T-helper 1 cell treated with Interleukin-12 subunit alpha and Interleukin-12 subunit beta and Interleukin-4 antibody, amounts not matched to agents 30 μg/mL and 1 μg/mL, for 36 hours (primary cell): ENCODE data around the gene CCSER1.
"Not testable (repeated sequence)": the region's sequence is repeated elsewhere in the genome, so short reads cannot be mapped to it uniquely, and the experiment has no call there.

Source experiments
- H3K27ac Mint-ChIP-seq: one replicate; pipeline ENCODE4 v1.8.0; 2021; ENCODE audit warnings: mild to moderate bottlenecking, mixed read lengths
- H3K27me3 Mint-ChIP-seq: one replicate; pipeline ENCODE4 v1.8.0; 2021; ENCODE audit warnings: low read depth, mixed read lengths
- H3K36me3 Mint-ChIP-seq: one replicate; pipeline ENCODE4 v1.8.0; 2021; ENCODE audit warnings: low read depth, mixed read lengths
- H3K4me1 Mint-ChIP-seq: one replicate; pipeline ENCODE4 v1.8.0; 2021; ENCODE audit warnings: low read depth, mixed read lengths
- H3K4me3 Mint-ChIP-seq: one replicate; pipeline ENCODE4 v1.8.0; 2021; ENCODE audit warnings: mild to moderate bottlenecking, moderate library complexity, mixed read lengths
- H3K9me3 Mint-ChIP-seq: one replicate; pipeline ENCODE4 v1.8.0; 2021; ENCODE audit warnings: mixed read lengths

Gene CCSER1

GRCh38 chr4:91089178-91089577 is 962.0 kb downstream of the CCSER1 start:
- H3K36me3 Mint-ChIP-seq, result no peaks in the 10 kb centered on the region
- no peak overlapping the region for H3K27ac Mint-ChIP-seq
- no peaks in the 10 kb centered on the region for H3K9me3 Mint-ChIP-seq
- no peak overlapping the region for H3K4me3 Mint-ChIP-seq
- no peaks in the 10 kb centered on the region for H3K27me3 Mint-ChIP-seq
- H3K4me1 Mint-ChIP-seq, result no peaks in the 10 kb centered on the region

- Mint-ChIP-seq H3K27me3 (no peaks in the 10 kb centered on the region), H3K9me3 (peaks cover 4% of the 10 kb centered on the region), H3K4me1 (no peaks in the 10 kb centered on the region), H3K36me3 (no peaks in the 10 kb centered on the region), H3K4me3 (no peak overlapping the region), H3K27ac (no peak overlapping the region)
Observed at GRCh38 chr4:91092398-91092980, 965.3 kb downstream of the CCSER1 start.

GRCh38 chr4:91094220-91094619 is 967.0 kb downstream of the CCSER1 start:
- H3K4me1 Mint-ChIP-seq, H3K27me3 Mint-ChIP-seq, H3K36me3 Mint-ChIP-seq, H3K27ac Mint-ChIP-seq, H3K4me3 Mint-ChIP-seq, H3K9me3 Mint-ChIP-seq: not testable (repeated sequence)

- H3K27ac Mint-ChIP-seq, result no peak overlapping the region
- H3K4me1 Mint-ChIP-seq, result no peaks in the 10 kb centered on the region
- H3K4me3 Mint-ChIP-seq, result no peak overlapping the region
- no peaks in the 10 kb centered on the region for H3K27me3 Mint-ChIP-seq
- no peaks in the 10 kb centered on the region for H3K36me3 Mint-ChIP-seq
- peaks cover 7% of the 10 kb centered on the region for H3K9me3 Mint-ChIP-seq
Observed at GRCh38 chr4:91099666-91100065, 972.5 kb downstream of the CCSER1 start.

GRCh38 chr4:91108751-91109150 is 981.6 kb downstream of the CCSER1 start:
- Mint-ChIP-seq H3K27ac (no peak overlapping the region), H3K4me3 (no peak overlapping the region), H3K36me3 (no peaks in the 10 kb centered on the region), H3K4me1 (no peaks in the 10 kb centered on the region), H3K9me3 (peaks cover 4% of the 10 kb centered on the region), H3K27me3 (no peaks in the 10 kb centered on the region)

- Mint-ChIP-seq H3K36me3 (no peaks in the 10 kb centered on the region), H3K27ac (no peak overlapping the region), H3K4me1 (no peaks in the 10 kb centered on the region), H3K27me3 (no peaks in the 10 kb centered on the region), H3K9me3 (no peaks in the 10 kb centered on the region), H3K4me3 (no peak overlapping the region)
Observed at GRCh38 chr4:91111556-91111955, 984.4 kb downstream of the CCSER1 start.

GRCh38 chr4:91113130-91113706 is 986.0 kb downstream of the CCSER1 start:
- Mint-ChIP-seq H3K4me3 (no peak overlapping the region), H3K27me3 (no peaks in the 10 kb centered on the region), H3K27ac (no peak overlapping the region), H3K4me1 (no peaks in the 10 kb centered on the region), H3K36me3 (no peaks in the 10 kb centered on the region), H3K9me3 (no peaks in the 10 kb centered on the region)

GRCh38 chr4:91114386-91114785 is 987.2 kb downstream of the CCSER1 start:
- no peaks in the 10 kb centered on the region for H3K9me3 Mint-ChIP-seq
- H3K4me1 Mint-ChIP-seq, result no peaks in the 10 kb centered on the region
- no peaks in the 10 kb centered on the region for H3K36me3 Mint-ChIP-seq
- no peak overlapping the region for H3K4me3 Mint-ChIP-seq
- H3K27me3 Mint-ChIP-seq, result no peaks in the 10 kb centered on the region
- H3K27ac Mint-ChIP-seq, result no peak overlapping the region

GRCh38 chr4:91116861-91117260 is 989.7 kb downstream of the CCSER1 start:
- Mint-ChIP-seq H3K9me3 (no peaks in the 10 kb centered on the region), H3K4me3 (no peak overlapping the region), H3K27ac (no peak overlapping the region), H3K36me3 (no peaks in the 10 kb centered on the region), H3K27me3 (no peaks in the 10 kb centered on the region), H3K4me1 (no peaks in the 10 kb centered on the region)

GRCh38 chr4:91118597-91118996 is 991.4 kb downstream of the CCSER1 start:
- Mint-ChIP-seq H3K4me3 (no peak overlapping the region), H3K4me1 (no peaks in the 10 kb centered on the region), H3K36me3 (no peaks in the 10 kb centered on the region), H3K27me3 (no peaks in the 10 kb centered on the region), H3K9me3 (no peaks in the 10 kb centered on the region), H3K27ac (no peak overlapping the region)

- no peak overlapping the region for H3K27ac Mint-ChIP-seq
- no peaks in the 10 kb centered on the region for H3K9me3 Mint-ChIP-seq
- H3K4me3 Mint-ChIP-seq, result no peak overlapping the region
- H3K27me3 Mint-ChIP-seq, result no peaks in the 10 kb centered on the region
- no peaks in the 10 kb centered on the region for H3K4me1 Mint-ChIP-seq
- H3K36me3 Mint-ChIP-seq, result no peaks in the 10 kb centered on the region
Observed at GRCh38 chr4:91123742-91124141, 996.5 kb downstream of the CCSER1 start.

- no peaks in the 10 kb centered on the region for H3K36me3 Mint-ChIP-seq
- H3K4me3 Mint-ChIP-seq, result no peak overlapping the region
- H3K27ac Mint-ChIP-seq, result no peak overlapping the region
- H3K27me3 Mint-ChIP-seq, result no peaks in the 10 kb centered on the region
- no peaks in the 10 kb centered on the region for H3K9me3 Mint-ChIP-seq
- H3K4me1 Mint-ChIP-seq, result no peaks in the 10 kb centered on the region
Observed at GRCh38 chr4:91127192-91127591, 1000.0 kb downstream of the CCSER1 start.

- Mint-ChIP-seq H3K36me3 (no peaks in the 10 kb centered on the region), H3K27ac (no peak overlapping the region), H3K27me3 (no peaks in the 10 kb centered on the region), H3K4me1 (no peaks in the 10 kb centered on the region), H3K9me3 (no peaks in the 10 kb centered on the region), H3K4me3 (no peak overlapping the region)
Observed at GRCh38 chr4:91127831-91128230, 1000.6 kb downstream of the CCSER1 start.

- no peak overlapping the region for H3K4me3 Mint-ChIP-seq
- H3K36me3 Mint-ChIP-seq, result no peaks in the 10 kb centered on the region
Observed at GRCh38 chr4:91128519-91128918, 1001.3 kb downstream of the CCSER1 start.

GRCh38 chr4:91147067-91147466 is 1019.9 kb downstream of the CCSER1 start:
- Mint-ChIP-seq H3K4me3 (no peak overlapping the region), H3K9me3 (peaks cover 21% of the 10 kb centered on the region), H3K27me3 (no peaks in the 10 kb centered on the region), H3K27ac (no peak overlapping the region), H3K36me3 (no peaks in the 10 kb centered on the region), H3K4me1 (no peaks in the 10 kb centered on the region)

More at GRCh38 chr4:91128519-91128918, 1001.3 kb downstream of the CCSER1 start:
- H3K27me3 Mint-ChIP-seq, result no peaks in the 10 kb centered on the region
- H3K4me1 Mint-ChIP-seq, result no peaks in the 10 kb centered on the region
- no peaks in the 10 kb centered on the region for H3K9me3 Mint-ChIP-seq
- no peak overlapping the region for H3K27ac Mint-ChIP-seq

GRCh38 chr4:91154041-91154440 is 1026.8 kb downstream of the CCSER1 start:
- H3K27ac Mint-ChIP-seq, H3K36me3 Mint-ChIP-seq, H3K4me1 Mint-ChIP-seq, H3K4me3 Mint-ChIP-seq, H3K27me3 Mint-ChIP-seq: not testable (repeated sequence)
- H3K9me3 Mint-ChIP-seq, result peaks cover 25% of the 10 kb centered on the region
